IPS-18c (cell line): ENCODE measurements around the gene ZNF593OS.

Source experiments
- H3K4me3 ChIP-seq: 2 replicates; pipeline ENCODE4 v1.7.0; 2013; ENCODE audit warnings: low read depth, mild to moderate bottlenecking, low read length, moderate library complexity; ENCODE audit not compliant: insufficient read depth
- H3K9me3 ChIP-seq: one replicate; pipeline ENCODE4 v1.6.1; 2013; ENCODE audit warnings: mild to moderate bottlenecking, low read length, moderate library complexity; ENCODE audit not compliant: control insufficient read depth, insufficient read depth

ZNF593OS gene

GRCh38 chr1:26171084-26172072 lies at the start of gene ZNF593OS:
ZNF593OS (minus strand) TSS chr1:26171832; CDS start chr1:26171661, 171 bp downstream.
- no peaks in the 10 kb centered on the region for H3K9me3 ChIP-seq
- H3K4me3 ChIP-seq, result peak within 1 kb of the TSS; percentile 90; the same call in 1 of the 2 replicates

GRCh38 chr1:26221094-26221493 lies 49.5 kb upstream of the ZNF593OS start:
- Histone ChIP-seq H3K9me3 (no peaks in the 10 kb centered on the region), H3K4me3 (no peak overlapping the region)

GRCh38 chr1:26220199-26220912 lies 48.7 kb upstream of the ZNF593OS start:
- Histone ChIP-seq H3K9me3 (no peaks in the 10 kb centered on the region), H3K4me3 (no peak overlapping the region)

GRCh38 chr1:26218906-26219494 lies 47.4 kb upstream of the ZNF593OS start:
- H3K4me3 ChIP-seq, result no peak overlapping the region
- H3K9me3 ChIP-seq, result no peaks in the 10 kb centered on the region

- Histone ChIP-seq H3K9me3 (no peaks in the 10 kb centered on the region), H3K4me3 (no peak overlapping the region)
Observed at GRCh38 chr1:26215246-26215645, 43.6 kb upstream of the ZNF593OS start.

- Histone ChIP-seq H3K4me3 (no peak overlapping the region), H3K9me3 (no peaks in the 10 kb centered on the region)
Observed at GRCh38 chr1:26213335-26213905, 41.8 kb upstream of the ZNF593OS start.

GRCh38 chr1:26212726-26213125 lies 41.1 kb upstream of the ZNF593OS start:
- Histone ChIP-seq H3K9me3 (no peaks in the 10 kb centered on the region), H3K4me3 (no peak overlapping the region)

GRCh38 chr1:26210147-26210870 lies 38.7 kb upstream of the ZNF593OS start:
- Histone ChIP-seq H3K4me3 (no peak overlapping the region), H3K9me3 (no peaks in the 10 kb centered on the region)

- no peaks in the 10 kb centered on the region for H3K9me3 ChIP-seq
- no peak overlapping the region for H3K4me3 ChIP-seq
Observed at GRCh38 chr1:26203642-26204318, 32.1 kb upstream of the ZNF593OS start.

- Histone ChIP-seq H3K4me3 (no peak overlapping the region), H3K9me3 (no peaks in the 10 kb centered on the region)
Observed at GRCh38 chr1:26200413-26200812, 28.8 kb upstream of the ZNF593OS start.

- no peak overlapping the region for H3K4me3 ChIP-seq
- H3K9me3 ChIP-seq, result no peaks in the 10 kb centered on the region
Observed at GRCh38 chr1:26197813-26198212, 26.2 kb upstream of the ZNF593OS start.

GRCh38 chr1:26197301-26197700 lies 25.7 kb upstream of the ZNF593OS start:
- H3K9me3 ChIP-seq, result no peaks in the 10 kb centered on the region
- H3K4me3 ChIP-seq, result no peak overlapping the region

- no peaks in the 10 kb centered on the region for H3K9me3 ChIP-seq
- H3K4me3 ChIP-seq, result no peak overlapping the region
Observed at GRCh38 chr1:26195805-26196204, 24.2 kb upstream of the ZNF593OS start.

- H3K9me3 ChIP-seq, result no peaks in the 10 kb centered on the region
- H3K4me3 ChIP-seq, result no peak overlapping the region
Observed at GRCh38 chr1:26191739-26192138, 20.1 kb upstream of the ZNF593OS start.

- Histone ChIP-seq H3K4me3 (peak within 1 kb of the TSS; percentile 11; the same call in 1 of the 2 replicates), H3K9me3 (no peaks in the 10 kb centered on the region)
Observed at GRCh38 chr1:26190373-26190987, 18.8 kb upstream of the ZNF593OS start, which contains the start of gene CATSPER4. CATSPER4 (plus strand) TSS chr1:26190602; CDS start chr1:26190628, 26 bp downstream.

GRCh38 chr1:26189751-26190275 lies 18.2 kb upstream of the ZNF593OS start:
- Histone ChIP-seq H3K9me3 (no peaks in the 10 kb centered on the region), H3K4me3 (no peak overlapping the region)
